K562 (cell line): Measurements from ENCODE around the gene APOB.

ENCODE experiments used
- CTCF ChIP-seq, 3 experiments: IDR thresholded peaks in 2 of 3; conservative IDR thresholded peaks in 1 of 3; 2 replicates each; pipeline ENCODE4 v1.5.1; 2011 to 2012; ENCODE audit warnings: low read length in 3 of 3, mild to moderate bottlenecking in 3 of 3, control low read depth in 2 of 3, improper control_type of control experiment in 1 of 3, inconsistent platforms in 1 of 3, low read depth in 1 of 3, mixed read lengths in 1 of 3, moderate library complexity in 1 of 3; ENCODE audit not compliant: insufficient read depth in 2 of 3
- FOS ChIP-seq: IDR thresholded peaks from 3 replicates; pipeline ENCODE4 v1.6.1; 2011; ENCODE audit not compliant: insufficient read length; ENCODE audit errors: extremely low read depth
- POLR2A ChIP-seq: fragments of 450-650 bp; conservative IDR thresholded peaks from 2 replicates; pipeline ENCODE4 v1.6.1; 2016
- POLR2AphosphoS5 ChIP-seq: IDR thresholded peaks from 2 replicates; pipeline ENCODE4 v1.6.1; 2011; ENCODE audit warnings: mild to moderate bottlenecking, low read depth, low read length, moderate library complexity; ENCODE audit not compliant: control insufficient read depth, insufficient read depth
- SAP30 ChIP-seq: fragments of 200-600 bp; sonication (generic); IDR thresholded peaks from 2 replicates; pipeline ENCODE4 v1.6.1; 2012; ENCODE audit warnings: borderline replicate concordance, low read depth, mild to moderate bottlenecking, moderate library complexity, low read length, control low read depth, inconsistent platforms; ENCODE audit not compliant: insufficient read depth, poor library complexity, severe bottlenecking
- SOX6 ChIP-seq: fragments of 450-650 bp; IDR thresholded peaks from 2 replicates; pipeline ENCODE4 v1.6.1; 2014; ENCODE audit warnings: mild to moderate bottlenecking
- TCF3 ChIP-seq: sonication (generic); formaldehyde crosslinking; IDR thresholded peaks from 2 replicates; pipeline ENCODE4 v1.4.0; 2020; ENCODE audit warnings: mild to moderate bottlenecking, missing genetic modification reagents
- ZNF224 ChIP-seq: sonication (generic); formaldehyde crosslinking; IDR thresholded peaks from 2 replicates; pipeline ENCODE4 v1.8.0; 2022; ENCODE audit warnings: mild to moderate bottlenecking, missing genetic modification reagents
- ZNF232 ChIP-seq: sonication (generic); formaldehyde crosslinking; IDR thresholded peaks from 2 replicates; pipeline ENCODE4 v1.8.0; 2022; ENCODE audit warnings: mild to moderate bottlenecking, missing genetic modification reagents
- ZNF311 ChIP-seq: fragments of 250-450 bp; sonication (Bioruptor Pico); IDR thresholded peaks from 2 replicates; pipeline ENCODE4 v1.4.0; 2020; ENCODE audit warnings: mild to moderate bottlenecking, moderate library complexity
- TF ChIP-seq, protein P1 (sequence below), 2 experiments: fragments of 450-650 bp in 1 of 2; sonication (generic) in 1 of 2; formaldehyde crosslinking in 1 of 2; IDR thresholded peaks in 1 of 2; conservative IDR thresholded peaks in 1 of 2; 2 replicates each; pipeline versions ENCODE4 v1.6.1 to v1.8.1; 2016 to 2023; ENCODE audit warnings: mild to moderate bottlenecking in 2 of 2, moderate library complexity in 2 of 2, inconsistent platforms in 1 of 2, missing genetic modification reagents in 1 of 2

- TF ChIP-seq, protein P1, sequence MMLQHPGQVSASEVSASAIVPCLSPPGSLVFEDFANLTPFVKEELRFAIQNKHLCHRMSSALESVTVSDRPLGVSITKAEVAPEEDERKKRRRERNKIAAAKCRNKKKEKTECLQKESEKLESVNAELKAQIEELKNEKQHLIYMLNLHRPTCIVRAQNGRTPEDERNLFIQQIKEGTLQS (IDR thresholded peaks at IDR 0.05): no peak
- TF ChIP-seq, protein P1 (CRISPR knock-in tag; conservative IDR thresholded peaks at IDR 0.05): no peak
- TF ChIP-seq ZNF311 (no peak), SOX6 (no peak), POLR2AphosphoS5 (no peak), SAP30 (no peak), ZNF232 (CRISPR knock-in tag) (no peak), CTCF (IDR thresholded peaks at IDR 0.05 in 2 of 3, conservative IDR thresholded peaks at IDR 0.05 in 1 of 3; ENCODE audit: insufficient read depth in 2 of 3, low read depth in 1 of 3, low read length in 3 of 3) (no peak), TCF3 (CRISPR knock-in tag) (no peak), ZNF224 (CRISPR knock-in tag) (no peak), POLR2A (no peak), FOS (no peak)
Measured at GRCh38 chr2:21040468-21041377, 3.1 kb downstream of the APOB start.
